ENCODE data around the gene EXOC6B. TPM values are rescaled to one million over a fixed set of nuclear protein-coding genes. Genes with fewer than 3 reads are reported as not detected.
"Not testable (repeated sequence)": the region's sequence is repeated elsewhere in the genome, so short reads cannot be mapped to it uniquely, and the experiment has no call there.

Gene EXOC6B
- total RNA-seq, 1 donor from 2014 or later: 35.2 TPM

GRCh38 chr2:72496479-72496878, 329.4 kb downstream of the EXOC6B start:
- no peak for ATAC-seq
- intact Hi-C loops (cut with DNase I): no loop called here

GRCh38 chr2:72494392-72494791, 331.4 kb downstream of the EXOC6B start:
- H3K9me3 ChIP-seq: no peaks in the 10 kb centered on the region
- DNase-seq (no peak), ATAC-seq (no peak)
- intact Hi-C loops (cut with DNase I): no loop called here
- H3K36me3 ChIP-seq: peaks cover 10% of the 10 kb centered on the region
- H3K27ac ChIP-seq: no peak overlapping the region
- H3K4me3 ChIP-seq: no peak overlapping the region
- H3K4me1 ChIP-seq: no peaks in the 10 kb centered on the region
- H3K27me3 ChIP-seq: no peaks in the 10 kb centered on the region
- no peak for TF ChIP-seq CTCF (IDR thresholded peaks at IDR 0.05)

More at GRCh38 chr2:72496479-72496878, 329.4 kb downstream of the EXOC6B start:
- no peaks in the 10 kb centered on the region for H3K4me1 ChIP-seq
- H3K27ac ChIP-seq: no peak overlapping the region
- H3K27me3 ChIP-seq: no peaks in the 10 kb centered on the region
- H3K36me3 ChIP-seq: peaks cover 10% of the 10 kb centered on the region
- no peak overlapping the region for H3K4me3 ChIP-seq
- no peak for TF ChIP-seq CTCF (IDR thresholded peaks at IDR 0.05)
- no peak for DNase-seq
- no peaks in the 10 kb centered on the region for H3K9me3 ChIP-seq

GRCh38 chr2:72484622-72485021, 341.2 kb downstream of the EXOC6B start:
- ATAC-seq; H3K4me1 ChIP-seq; DNase-seq; H3K9me3 ChIP-seq; H3K4me3 ChIP-seq; H3K27me3 ChIP-seq; H3K27ac ChIP-seq; intact Hi-C loops (cut with DNase I); H3K36me3 ChIP-seq: not testable (repeated sequence)

- Histone ChIP-seq H3K4me3 (no peak overlapping the region), H3K4me1 (no peaks in the 10 kb centered on the region), H3K27ac (no peak overlapping the region), H3K9me3 (no peaks in the 10 kb centered on the region), H3K36me3 (no peaks in the 10 kb centered on the region), H3K27me3 (no peaks in the 10 kb centered on the region)
- intact Hi-C loops (cut with DNase I): no loop called here
- no peak for ATAC-seq
- no peak for TF ChIP-seq CTCF (IDR thresholded peaks at IDR 0.05)
- DNase-seq: no peak
Observed at GRCh38 chr2:72483346-72483745, 342.5 kb downstream of the EXOC6B start.

GRCh38 chr2:72475246-72475645, 350.6 kb downstream of the EXOC6B start:
- Histone ChIP-seq H3K27me3 (no peaks in the 10 kb centered on the region), H3K36me3 (peaks cover 5% of the 10 kb centered on the region), H3K4me3 (no peak overlapping the region), H3K9me3 (no peaks in the 10 kb centered on the region), H3K27ac (no peak overlapping the region), H3K4me1 (no peaks in the 10 kb centered on the region)
- intact Hi-C loops (cut with DNase I): no loop called here
- peak; percentile 52 for DNase-seq
- TF ChIP-seq CTCF (IDR thresholded peaks at IDR 0.05): no peak
- ATAC-seq: no peak

- H3K27me3 ChIP-seq: no peaks in the 10 kb centered on the region
- H3K4me1 ChIP-seq: no peaks in the 10 kb centered on the region
- intact Hi-C loops (cut with DNase I): no loop called here
- no peak for DNase-seq
- H3K27ac ChIP-seq: no peak overlapping the region
- TF ChIP-seq CTCF (IDR thresholded peaks at IDR 0.05): no peak
- ATAC-seq: no peak
- no peak overlapping the region for H3K4me3 ChIP-seq
- peaks cover 5% of the 10 kb centered on the region for H3K36me3 ChIP-seq
- H3K9me3 ChIP-seq: peaks cover 8% of the 10 kb centered on the region
Observed at GRCh38 chr2:72457801-72458516, 367.9 kb downstream of the EXOC6B start.

All from upper lobe of right lung (tissue), 1 donor.